Thyroid gland (tissue), 4 donors: ENCODE measurements around the gene CAMK1G.

Experiments used
- POLR2A ChIP-seq, 2 donors: fragments of 450-650 bp; IDR thresholded peaks; one replicate each; pipeline ENCODE4 v1.6.1; 2017; ENCODE audit warnings: antibody characterized with exemption in 2 of 2, mild to moderate bottlenecking in 2 of 2, moderate library complexity in 1 of 2
- TF ChIP-seq, protein P1 (sequence below), 6 experiments: fragments of 200-600 bp in 3 of 6; fragments of 450-650 bp in 3 of 6; sonication (generic) in 3 of 6; IDR thresholded peaks; one replicate each; pipeline ENCODE4 v1.5.1; 2016 to 2019; ENCODE audit warnings: antibody characterized with exemption in 6 of 6, mild to moderate bottlenecking in 2 of 6, inconsistent platforms in 1 of 6, moderate library complexity in 1 of 6

DNA sequence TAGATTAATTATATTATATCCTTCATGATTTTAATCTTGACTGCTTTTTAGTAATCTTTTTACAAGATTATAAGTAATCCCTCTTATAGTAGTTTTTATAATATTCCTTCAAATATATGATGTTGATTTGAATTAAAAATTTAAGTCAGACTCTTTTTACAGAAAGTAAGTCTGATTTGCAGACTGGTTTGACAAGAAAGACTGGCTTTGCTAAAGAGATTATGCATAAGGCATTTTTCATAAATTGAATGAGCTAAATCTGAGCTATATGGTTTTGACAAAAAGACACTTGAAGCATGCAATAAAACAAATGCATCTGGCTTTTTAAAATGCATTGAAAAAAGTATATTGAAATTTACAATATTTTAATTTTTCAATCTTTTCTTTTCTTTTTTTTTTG, 26.3 kb upstream of the CAMK1G start:
- TF ChIP-seq, protein P1, sequence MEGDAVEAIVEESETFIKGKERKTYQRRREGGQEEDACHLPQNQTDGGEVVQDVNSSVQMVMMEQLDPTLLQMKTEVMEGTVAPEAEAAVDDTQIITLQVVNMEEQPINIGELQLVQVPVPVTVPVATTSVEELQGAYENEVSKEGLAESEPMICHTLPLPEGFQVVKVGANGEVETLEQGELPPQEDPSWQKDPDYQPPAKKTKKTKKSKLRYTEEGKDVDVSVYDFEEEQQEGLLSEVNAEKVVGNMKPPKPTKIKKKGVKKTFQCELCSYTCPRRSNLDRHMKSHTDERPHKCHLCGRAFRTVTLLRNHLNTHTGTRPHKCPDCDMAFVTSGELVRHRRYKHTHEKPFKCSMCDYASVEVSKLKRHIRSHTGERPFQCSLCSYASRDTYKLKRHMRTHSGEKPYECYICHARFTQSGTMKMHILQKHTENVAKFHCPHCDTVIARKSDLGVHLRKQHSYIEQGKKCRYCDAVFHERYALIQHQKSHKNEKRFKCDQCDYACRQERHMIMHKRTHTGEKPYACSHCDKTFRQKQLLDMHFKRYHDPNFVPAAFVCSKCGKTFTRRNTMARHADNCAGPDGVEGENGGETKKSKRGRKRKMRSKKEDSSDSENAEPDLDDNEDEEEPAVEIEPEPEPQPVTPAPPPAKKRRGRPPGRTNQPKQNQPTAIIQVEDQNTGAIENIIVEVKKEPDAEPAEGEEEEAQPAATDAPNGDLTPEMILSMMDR (IDR thresholded peaks at IDR 0.05) = no peak
- no peak for TF ChIP-seq POLR2A (IDR thresholded peaks at IDR 0.05)
